Suprapubic skin (tissue), 4 donors: ENCODE data around the gene AUTS2. TPM values are rescaled to one million over a fixed set of nuclear protein-coding genes. Genes with fewer than 3 reads are reported as not detected.
A peak's percentile ranks its signal among the peaks of the same experiment; 100 is the strongest.

Experiments used
- DNase-seq, 2 donors: peaks; one replicate each; pipeline ENCODE4 v3.0.0-alpha.2; 2019; ENCODE audit warnings: low spot score in 2 of 2
- H3K27ac ChIP-seq: fragments of 200-600 bp; sonication (generic); one replicate; pipeline ENCODE4 v1.5.1; 2019
- H3K27me3 ChIP-seq: fragments of 200-600 bp; sonication (generic); one replicate; pipeline ENCODE4 v1.5.1; 2019
- H3K36me3 ChIP-seq: fragments of 200-600 bp; sonication (generic); one replicate; pipeline ENCODE4 v1.5.1; 2019
- H3K4me1 ChIP-seq: fragments of 200-600 bp; sonication (generic); one replicate; pipeline ENCODE4 v1.5.1; 2019
- H3K4me3 ChIP-seq: fragments of 200-600 bp; sonication (generic); one replicate; pipeline ENCODE4 v1.5.1; 2019; ENCODE audit warnings: mild to moderate bottlenecking
- H3K9me3 ChIP-seq: fragments of 200-600 bp; sonication (generic); one replicate; pipeline ENCODE4 v1.5.1; 2019
- CTCF ChIP-seq, 2 donors: fragments of 200-600 bp in 1 of 2; fragments of 450-650 bp in 1 of 2; sonication (generic) in 1 of 2; IDR thresholded peaks; one replicate each; pipeline ENCODE4 v1.5.1; 2016 to 2019; ENCODE audit warnings: antibody characterized with exemption in 2 of 2, mild to moderate bottlenecking in 1 of 2, moderate library complexity in 1 of 2
- EP300 ChIP-seq: sonication (generic); formaldehyde crosslinking; IDR thresholded peaks from one replicate; pipeline ENCODE4 v1.6.1; 2017; ENCODE audit warnings: antibody characterized with exemption
- POLR2A ChIP-seq, 2 donors: fragments of 450-650 bp; IDR thresholded peaks; one replicate each; pipeline ENCODE4 v1.6.1; 2017; ENCODE audit warnings: antibody characterized with exemption in 2 of 2, mild to moderate bottlenecking in 2 of 2, moderate library complexity in 2 of 2
- POLR2AphosphoS5 ChIP-seq, 3 donors: sonication (generic); formaldehyde crosslinking; IDR thresholded peaks; one replicate each; pipeline ENCODE4 v1.6.1; 2017; ENCODE audit warnings: antibody characterized with exemption in 3 of 3
- WGBS: methylation state at CpG from one replicate; pipeline ENCODE4 v1.1.5; 2018; 5-methylcytosine and 5-hydroxymethylcytosine counted together
- total RNA-seq, 4 donors: library from RNA; depleted of rRNA; stranded (reverse); fragments of >200 nt; gene quantifications; one replicate each; pipeline ENCODE4 v1.1.0, GENCODE V29; 2016

Gene AUTS2
- total RNA-seq, 4 donors from 2014 or later: 31.0 to 102 (median 56.4) TPM

- Histone ChIP-seq H3K27ac (peak overlapping the region; percentile 92), H3K9me3 (no peaks in the 10 kb centered on the region), H3K27me3 (no peaks in the 10 kb centered on the region), H3K36me3 (no peaks in the 10 kb centered on the region), H3K4me1 (peaks cover 24% of the 10 kb centered on the region), H3K4me3 (peak overlapping the region; percentile 65)
- peak; percentile 83 to 85 for DNase-seq
- 11% methylated on average over 1 of the region's 101 CpGs for WGBS
- TF ChIP-seq CTCF (IDR thresholded peaks at IDR 0.05) (no peak), POLR2A (IDR thresholded peaks at IDR 0.05) (peak in 1 of 2 donors; percentile 46), EP300 (no peak), POLR2AphosphoS5 (IDR thresholded peaks at IDR 0.05) (peak in 2 of 3 donors; percentile 27 to 60)
Measured at GRCh38 chr7:70693686-70694433, 1095.6 kb downstream of the AUTS2 start.

- 0% methylated on average over 5 of the region's 80 CpGs for WGBS
- no peaks in the 10 kb centered on the region for H3K27me3 ChIP-seq
- peak overlapping the region; percentile 65 for H3K4me3 ChIP-seq
- DNase-seq: peak in 1 of 2 donors; percentile 68
- TF ChIP-seq POLR2A (IDR thresholded peaks at IDR 0.05): no peak
- TF ChIP-seq CTCF (IDR thresholded peaks at IDR 0.05): no peak
- TF ChIP-seq EP300: no peak
- TF ChIP-seq POLR2AphosphoS5 (IDR thresholded peaks at IDR 0.05): no peak
- no peaks in the 10 kb centered on the region for H3K9me3 ChIP-seq
- peak overlapping the region; percentile 92 for H3K27ac ChIP-seq
- H3K36me3 ChIP-seq: no peaks in the 10 kb centered on the region
- peaks cover 24% of the 10 kb centered on the region for H3K4me1 ChIP-seq
Measured at GRCh38 chr7:70694434-70694970, 1096.2 kb downstream of the AUTS2 start.

GRCh38 chr7:70694971-70695794 lies 1096.9 kb downstream of the AUTS2 start:
- no peaks in the 10 kb centered on the region for H3K9me3 ChIP-seq
- H3K4me1 ChIP-seq: peaks cover 24% of the 10 kb centered on the region
- no peaks in the 10 kb centered on the region for H3K27me3 ChIP-seq
- H3K36me3 ChIP-seq: no peaks in the 10 kb centered on the region
- peak overlapping the region; percentile 92 for H3K27ac ChIP-seq
- peak overlapping the region; percentile 65 for H3K4me3 ChIP-seq
- TF ChIP-seq POLR2AphosphoS5 (IDR thresholded peaks at IDR 0.05): no peak
- no peak for TF ChIP-seq CTCF (IDR thresholded peaks at IDR 0.05)
- TF ChIP-seq POLR2A (IDR thresholded peaks at IDR 0.05): no peak
- no peak for TF ChIP-seq EP300
- WGBS: under 1% methylated on average over 37 of the region's 77 CpGs
- DNase-seq: no peak

DNA sequence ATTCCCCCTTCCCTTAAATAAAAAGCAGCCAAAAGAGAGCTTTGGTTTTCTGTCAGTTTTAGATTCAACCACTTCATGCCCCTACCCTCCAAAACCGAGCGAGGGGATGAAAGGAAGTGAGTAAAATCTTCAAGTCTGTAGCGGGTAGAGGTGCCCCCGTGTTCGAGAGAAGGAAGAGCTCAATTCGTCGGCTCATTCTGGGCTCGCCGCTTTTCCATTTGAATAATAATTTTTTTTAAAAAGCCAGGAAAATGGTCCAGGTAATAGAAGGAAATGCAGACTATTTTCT lies 1097.5 kb downstream of the AUTS2 start:
- peaks cover 24% of the 10 kb centered on the region for H3K4me1 ChIP-seq
- DNase-seq: no peak
- TF ChIP-seq CTCF (IDR thresholded peaks at IDR 0.05): no peak
- no peak for TF ChIP-seq POLR2A (IDR thresholded peaks at IDR 0.05)
- no peak for TF ChIP-seq POLR2AphosphoS5 (IDR thresholded peaks at IDR 0.05)
- TF ChIP-seq EP300: no peak
- no peaks in the 10 kb centered on the region for H3K9me3 ChIP-seq
- peak overlapping the region; percentile 65 for H3K4me3 ChIP-seq
- no peaks in the 10 kb centered on the region for H3K36me3 ChIP-seq
- peak overlapping the region; percentile 92 for H3K27ac ChIP-seq
- H3K27me3 ChIP-seq: no peaks in the 10 kb centered on the region
- WGBS: 15% methylated on average over 9 of the region's 9 CpGs
